ENCODE results near the gene UFSP1.

GRCh38 chr7:100865372-100865911, 24.1 kb downstream of the UFSP1 start:
- TF ChIP-seq, protein P1, sequence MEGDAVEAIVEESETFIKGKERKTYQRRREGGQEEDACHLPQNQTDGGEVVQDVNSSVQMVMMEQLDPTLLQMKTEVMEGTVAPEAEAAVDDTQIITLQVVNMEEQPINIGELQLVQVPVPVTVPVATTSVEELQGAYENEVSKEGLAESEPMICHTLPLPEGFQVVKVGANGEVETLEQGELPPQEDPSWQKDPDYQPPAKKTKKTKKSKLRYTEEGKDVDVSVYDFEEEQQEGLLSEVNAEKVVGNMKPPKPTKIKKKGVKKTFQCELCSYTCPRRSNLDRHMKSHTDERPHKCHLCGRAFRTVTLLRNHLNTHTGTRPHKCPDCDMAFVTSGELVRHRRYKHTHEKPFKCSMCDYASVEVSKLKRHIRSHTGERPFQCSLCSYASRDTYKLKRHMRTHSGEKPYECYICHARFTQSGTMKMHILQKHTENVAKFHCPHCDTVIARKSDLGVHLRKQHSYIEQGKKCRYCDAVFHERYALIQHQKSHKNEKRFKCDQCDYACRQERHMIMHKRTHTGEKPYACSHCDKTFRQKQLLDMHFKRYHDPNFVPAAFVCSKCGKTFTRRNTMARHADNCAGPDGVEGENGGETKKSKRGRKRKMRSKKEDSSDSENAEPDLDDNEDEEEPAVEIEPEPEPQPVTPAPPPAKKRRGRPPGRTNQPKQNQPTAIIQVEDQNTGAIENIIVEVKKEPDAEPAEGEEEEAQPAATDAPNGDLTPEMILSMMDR (IDR thresholded peaks at IDR 0.05; ENCODE audit: poor library complexity), result no peak
- no peak for TF ChIP-seq EZH2 (IDR thresholded peaks at IDR 0.05; ENCODE audit: borderline replicate concordance)
